Ishikawa (cell line): Measurements from ENCODE around the gene GPR153.
A peak's percentile ranks its signal among the peaks of the same experiment; 100 is the strongest.

Experiments
- CEBPB ChIP-seq: IDR thresholded peaks from 2 replicates; pipeline ENCODE4 v1.6.1; 2012
- CREB1 ChIP-seq: IDR thresholded peaks from 2 replicates; pipeline ENCODE4 v1.6.1; 2012; ENCODE audit warnings: low read depth
- EGR1 ChIP-seq: IDR thresholded peaks from 2 replicates; pipeline ENCODE4 v1.6.1; 2012
- EP300 ChIP-seq: IDR thresholded peaks from 2 replicates; pipeline ENCODE4 v1.6.1; 2012; ENCODE audit warnings: borderline replicate concordance
- FOXM1 ChIP-seq: IDR thresholded peaks from 2 replicates; pipeline ENCODE4 v1.6.1; 2012; ENCODE audit warnings: low read depth, borderline replicate concordance
- MAX ChIP-seq: IDR thresholded peaks from 2 replicates; pipeline ENCODE4 v1.6.1; 2012
- NFIC ChIP-seq: IDR thresholded peaks from 2 replicates; pipeline ENCODE4 v1.6.1; 2012
- RAD21 ChIP-seq: IDR thresholded peaks from 2 replicates; pipeline ENCODE4 v1.6.1; 2012; ENCODE audit warnings: low read depth
- REST ChIP-seq: IDR thresholded peaks from 2 replicates; pipeline ENCODE4 v1.6.1; 2012; ENCODE audit warnings: low read depth, mild to moderate bottlenecking
- TAF1 ChIP-seq: IDR thresholded peaks from 2 replicates; pipeline ENCODE4 v1.6.1; 2012; ENCODE audit warnings: low read depth, mild to moderate bottlenecking
- TCF12 ChIP-seq: IDR thresholded peaks from 2 replicates; pipeline ENCODE4 v1.6.1; 2012; ENCODE audit warnings: low read depth
- TEAD4 ChIP-seq: IDR thresholded peaks from 2 replicates; pipeline ENCODE4 v1.6.1; 2012
- YY1 ChIP-seq: IDR thresholded peaks from 2 replicates; pipeline ENCODE4 v1.6.1; 2012; ENCODE audit warnings: low read depth
- ZBTB7A ChIP-seq: IDR thresholded peaks from 2 replicates; pipeline ENCODE4 v1.6.1; 2012; ENCODE audit warnings: low read depth
- TF ChIP-seq, protein P1 (sequence below): IDR thresholded peaks from 2 replicates; pipeline ENCODE4 v1.6.1; 2012

The GPR153 gene

DNA sequence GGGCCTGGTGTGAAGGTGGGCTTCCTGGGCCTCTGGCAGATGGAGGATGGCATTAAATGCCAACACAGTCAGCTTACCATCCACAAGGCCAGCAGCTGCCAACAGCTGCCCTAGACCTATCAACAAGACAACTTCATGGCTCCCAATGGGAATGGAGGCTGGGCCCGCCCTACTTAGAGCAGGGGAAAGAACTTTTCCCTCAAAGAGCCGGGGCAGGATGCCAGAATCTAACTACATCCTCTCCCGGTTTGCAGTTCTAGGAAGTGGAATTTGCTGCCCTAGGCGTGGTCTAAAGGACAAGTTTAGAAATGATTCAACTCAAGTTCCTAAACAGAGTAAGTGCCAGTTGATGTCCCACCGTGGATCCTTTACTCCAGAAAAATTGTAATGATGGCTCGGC lies 38.3 kb downstream of the GPR153 start:
- TF ChIP-seq, protein P1, sequence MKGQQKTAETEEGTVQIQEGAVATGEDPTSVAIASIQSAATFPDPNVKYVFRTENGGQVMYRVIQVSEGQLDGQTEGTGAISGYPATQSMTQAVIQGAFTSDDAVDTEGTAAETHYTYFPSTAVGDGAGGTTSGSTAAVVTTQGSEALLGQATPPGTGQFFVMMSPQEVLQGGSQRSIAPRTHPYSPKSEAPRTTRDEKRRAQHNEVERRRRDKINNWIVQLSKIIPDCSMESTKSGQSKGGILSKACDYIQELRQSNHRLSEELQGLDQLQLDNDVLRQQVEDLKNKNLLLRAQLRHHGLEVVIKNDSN: no peak
- no peak for TF ChIP-seq YY1
- TF ChIP-seq CEBPB: no peak
- no peak for TF ChIP-seq MAX
- no peak for TF ChIP-seq EGR1
- no peak for TF ChIP-seq EP300
- no peak for TF ChIP-seq NFIC
- TF ChIP-seq CREB1: no peak
- no peak for TF ChIP-seq REST
- TF ChIP-seq RAD21: no peak
- no peak for TF ChIP-seq TAF1
- TF ChIP-seq TEAD4: no peak
- TF ChIP-seq TCF12: no peak
- TF ChIP-seq FOXM1: no peak
- no peak for TF ChIP-seq ZBTB7A

DNA sequence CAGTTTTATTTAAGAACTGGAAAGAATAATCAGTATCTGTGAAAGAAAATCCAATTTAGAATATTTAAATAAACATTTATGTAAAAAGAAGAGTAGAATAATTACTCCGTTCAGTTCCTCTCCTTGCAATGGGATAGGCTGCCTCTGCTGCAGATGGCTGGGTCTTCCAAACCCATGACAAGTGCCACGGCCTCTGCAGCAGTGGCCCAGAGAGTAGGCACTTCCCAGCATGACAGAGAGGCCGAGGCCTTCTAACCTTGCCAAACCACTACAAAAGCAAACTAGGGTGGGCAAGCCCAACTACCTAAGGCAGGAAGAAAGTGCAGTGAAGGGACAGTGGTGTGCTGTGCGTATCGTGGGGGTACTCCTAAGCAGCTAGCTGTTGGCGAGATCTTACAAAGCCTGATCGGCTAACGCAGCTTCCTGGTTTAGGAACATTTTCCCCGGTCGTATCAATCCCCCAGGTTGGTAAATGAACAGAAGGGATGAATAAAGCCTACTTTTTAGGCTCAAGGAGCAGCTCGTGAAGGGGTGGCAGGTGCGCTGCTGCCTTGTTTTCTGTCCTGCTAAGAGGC lies 39.6 kb downstream of the GPR153 start:
- TF ChIP-seq RAD21 (no peak), EP300 (no peak), TAF1 (no peak), NFIC (no peak), MAX (no peak), ZBTB7A (no peak), CEBPB (no peak), EGR1 (no peak), TCF12 (no peak), CREB1 (no peak), FOXM1 (no peak), YY1 (no peak), TEAD4 (no peak)

- TF ChIP-seq RAD21 (no peak; the same call in 1 of the 2 replicates), NFIC (peak; percentile 56; the same call in 1 of the 2 replicates), TEAD4 (peak; percentile 90), CEBPB (no peak), EGR1 (peak; percentile 71), CREB1 (no peak), MAX (peak; percentile 85), EP300 (peak; percentile 76; the same call in 1 of the 2 replicates), TCF12 (peak; percentile 78), FOXM1 (no peak; the same call in 1 of the 2 replicates)
- TF ChIP-seq, protein P1: peak; percentile 41
Observed at GRCh38 chr1:6220236-6220635, 40.7 kb downstream of the GPR153 start.

DNA sequence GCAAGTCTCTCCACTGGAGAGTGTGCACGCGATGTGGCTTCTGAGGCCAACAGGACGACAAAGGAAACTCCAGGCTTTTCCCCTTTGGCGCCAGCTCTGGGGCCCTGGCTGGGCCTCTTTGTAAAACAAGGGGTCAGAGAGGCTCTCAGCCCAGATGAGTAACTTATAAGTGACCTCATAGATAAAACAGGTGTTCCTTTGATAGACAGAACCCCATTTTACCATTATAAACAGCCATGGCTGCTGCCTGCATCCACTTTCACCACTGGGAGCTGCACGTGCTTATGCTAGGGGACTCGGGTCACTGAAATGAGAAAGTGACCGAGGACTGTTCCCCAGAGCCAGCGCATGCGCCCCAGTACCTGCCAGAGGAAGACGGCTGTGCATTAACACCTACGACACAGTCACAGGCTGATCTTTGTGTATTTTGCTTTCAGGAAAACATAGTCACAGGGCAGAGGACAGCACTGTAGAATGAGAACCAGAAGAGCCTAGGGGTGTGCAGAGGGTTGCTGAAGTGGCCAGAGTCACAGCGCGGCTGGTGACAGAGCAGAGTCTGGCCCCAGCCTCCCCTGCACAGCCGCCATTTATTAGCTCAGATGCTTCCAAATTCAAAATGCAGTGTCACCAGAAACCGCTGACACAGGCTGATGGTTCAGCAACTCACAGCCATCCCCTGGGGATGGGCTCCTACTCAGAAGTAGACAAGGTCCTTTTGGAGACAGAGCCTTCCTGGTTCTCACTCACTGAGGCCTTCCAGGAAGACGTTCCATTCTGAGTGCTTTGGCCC lies 42.3 kb downstream of the GPR153 start:
- TF ChIP-seq EGR1 (no peak), MAX (no peak), REST (no peak), TCF12 (no peak), YY1 (no peak), NFIC (no peak), TEAD4 (no peak), EP300 (no peak), TAF1 (no peak), FOXM1 (no peak), CREB1 (no peak), RAD21 (no peak), ZBTB7A (no peak), CEBPB (no peak)
- TF ChIP-seq, protein P1: no peak
